Measurements from ENCODE around the gene KIT. TPM values are rescaled to one million over a fixed set of nuclear protein-coding genes. Genes with fewer than 3 reads are reported as not detected.

The KIT gene
- total and polyA plus RNA-seq, 2 of the 4 experiments (the other 2 are of a cell fraction), result 3.3 to 5.9 TPM

GRCh38 chr4:54729256-54729655, 71.5 kb downstream of the KIT start:
- dilution Hi-C loops (cut with HindIII; ENCODE audit: low sequenced_read_pairs, unreplicated experiment), result no loop called here

More at GRCh38 chr4:54729256-54729655, 71.5 kb downstream of the KIT start:
- ATAC-seq (ENCODE audit: low read depth) (no peak), DNase-seq (no peak)
- TF ChIP-seq NFE2L2 (IDR thresholded peaks at IDR 0.05; ENCODE audit: low read depth, low read length) (no peak), RAD21 (IDR thresholded peaks at IDR 0.05; ENCODE audit: low read length) (no peak), MAZ (IDR thresholded peaks at IDR 0.05; ENCODE audit: borderline replicate concordance, low read depth, low read length) (no peak), RCOR1 (IDR thresholded peaks at IDR 0.05; ENCODE audit: insufficient replicate concordance, low read length) (no peak), FOS (IDR thresholded peaks at IDR 0.05; ENCODE audit: low read depth, low read length) (no peak), MXI1 (IDR thresholded peaks at IDR 0.05; ENCODE audit: borderline replicate concordance, low read depth, low read length) (no peak), ELK1 (IDR thresholded peaks at IDR 0.05; ENCODE audit: borderline replicate concordance, low read depth, low read length) (no peak), CHD1 (IDR thresholded peaks at IDR 0.05; ENCODE audit: low read depth, low read length) (no peak), BHLHE40 (IDR thresholded peaks at IDR 0.05; ENCODE audit: low read depth, low read length) (no peak), CEBPB (IDR thresholded peaks at IDR 0.05; ENCODE audit: low read depth, low read length) (no peak), MAFK (IDR thresholded peaks at IDR 0.05; ENCODE audit: low read depth, low read length) (no peak), SMC3 (IDR thresholded peaks at IDR 0.05; ENCODE audit: low read depth, low read length) (no peak), CTCF (conservative IDR thresholded peaks at IDR 0.05; ENCODE audit: low read depth, low read length) (no peak), POLR2A (IDR thresholded peaks at IDR 0.05; ENCODE audit: low read depth, low read length) (no peak), USF2 (IDR thresholded peaks at IDR 0.05; ENCODE audit: low read depth, low read length) (no peak), RFX5 (IDR thresholded peaks at IDR 0.05; ENCODE audit: low read depth, low read length) (no peak)
- Histone ChIP-seq H3K4me1 (ENCODE audit: control insufficient read depth, insufficient read depth, low read length) (no peaks in the 10 kb centered on the region), H3K79me1 (ENCODE audit: low read depth in 1 of 2, low read length in 2 of 2) (no peaks in the 10 kb centered on the region), H2BK120ac (ENCODE audit: low read depth, low read length) (no peak overlapping the region), H3K4me3 (ENCODE audit: insufficient read depth, low read depth, low read length) (no peak overlapping the region), H4K20me1 (ENCODE audit: insufficient read depth, low read length) (no peaks in the 10 kb centered on the region), H3K18ac (ENCODE audit: low read depth, low read length) (no peak overlapping the region), H3K4ac (ENCODE audit: low read depth, low read length) (no peak overlapping the region), H3K9ac (ENCODE audit: low read depth, low read length) (no peak overlapping the region), H3K4me2 (ENCODE audit: low read depth, low read length) (no peak overlapping the region), H2AK9ac (replicated peaks; ENCODE audit: low read depth, low read length, poor library complexity) (no peak overlapping the region), H2BK5ac (ENCODE audit: low read depth, low read length, poor library complexity, severe bottlenecking) (no peak overlapping the region), H2BK15ac (ENCODE audit: low read depth, low read length) (no peak overlapping the region), H3K27ac (ENCODE audit: insufficient read depth, low read length) (no peak overlapping the region), H3K9me3 (ENCODE audit: control insufficient read depth, insufficient read depth, low read length) (no peaks in the 10 kb centered on the region), H3K9me1 (ENCODE audit: insufficient read depth, low read length) (no peaks in the 10 kb centered on the region), H3K56ac (ENCODE audit: extremely low read depth, insufficient read depth, low read length) (no peak overlapping the region), H3K36me3 (ENCODE audit: control insufficient read depth, insufficient read depth, low read length) (peaks cover 5% of the 10 kb centered on the region), H3K23ac (ENCODE audit: low read depth, low read length) (no peak overlapping the region), H3K14ac (replicated peaks; ENCODE audit: low read depth, low read length) (no peak overlapping the region), H2AK5ac (ENCODE audit: low read depth, low read length) (no peak overlapping the region), H2BK20ac (ENCODE audit: low read depth, low read length) (no peak overlapping the region), H4K5ac (ENCODE audit: low read depth, low read length) (no peak overlapping the region), H2AFZ (replicated peaks; ENCODE audit: low read length, poor library complexity) (no peak overlapping the region), H4K91ac (ENCODE audit: insufficient read depth, low read depth, low read length) (no peak overlapping the region), H4K8ac (ENCODE audit: low read depth in 2 of 2, low read length in 2 of 2) (no peak overlapping the region), H3K27me3 (ENCODE audit: control insufficient read depth, insufficient read depth, low read length) (no peaks in the 10 kb centered on the region)
- ChIA-PET CTCF (no interaction called here), POLR2A (ENCODE audit: unreplicated experiment) (no interaction called here)
- intact Hi-C loops (cut with micrococcal nuclease) (no loop called here), in situ Hi-C loops (cut with MboI; ENCODE audit: low sequenced_read_pairs) (no loop called here)
- WGBS, 2 experiments (ENCODE audit: extremely low coverage in 2 of 2, insufficient read length in 1 of 2), result no CpG with 5 or more reads among the region's 1 CpG
- no TSS peak for BruUV-seq (replicated peaks)

Measured in IMR-90 (cell line).